SK-N-MC (cell line): ENCODE measurements around the gene SLC37A4.

Experiments used
- EZH2 ChIP-seq: fragments of 200-600 bp; sonication (generic); IDR thresholded peaks from one replicate; pipeline ENCODE4 v1.6.1; 2017; ENCODE audit warnings: antibody characterized with exemption
- POLR2AphosphoS5 ChIP-seq: IDR thresholded peaks from 2 replicates; pipeline ENCODE4 v1.6.1; 2012; ENCODE audit warnings: mild to moderate bottlenecking, low read depth, low read length, borderline replicate concordance

- TF ChIP-seq POLR2AphosphoS5 (no peak; the same call in 1 of the 2 replicates), EZH2 (no peak)
These were observed 16.3 kb downstream of the SLC37A4 start for GRCh38 chr11:119014209-119014924.
